Prostate gland (tissue), 2 donors: ENCODE data around the gene RECQL5.

Experiments used
- CTCF ChIP-seq, 4 experiments: fragments of 200-600 bp in 2 of 4; fragments of 450-650 bp in 2 of 4; sonication (generic) in 2 of 4; IDR thresholded peaks; 1 replicate in 3 of 4; 2 replicates in 1 of 4; pipeline ENCODE4 v1.5.1; 2016 to 2019; ENCODE audit warnings: antibody characterized with exemption in 4 of 4, mild to moderate bottlenecking in 2 of 4, moderate library complexity in 2 of 4
- POLR2A ChIP-seq: fragments of 450-650 bp; IDR thresholded peaks from one replicate; pipeline ENCODE4 v1.6.1; 2016; ENCODE audit warnings: antibody characterized with exemption, mild to moderate bottlenecking
- POLR2AphosphoS5 ChIP-seq: sonication (generic); formaldehyde crosslinking; IDR thresholded peaks from one replicate; pipeline ENCODE4 v1.6.1; 2017; ENCODE audit warnings: antibody characterized with exemption

GRCh38 chr17:75637143-75637538, 29.8 kb downstream of the RECQL5 start:
- TF ChIP-seq CTCF (IDR thresholded peaks at IDR 0.05) (no peak), POLR2A (no peak), POLR2AphosphoS5 (no peak)
